Osteocyte (in vitro differentiated cells): ENCODE measurements around the gene DYDC1. TPM values are rescaled to one million over a fixed set of nuclear protein-coding genes. Genes with fewer than 3 reads are reported as not detected.
"Not testable (repeated sequence)": the region's sequence is repeated elsewhere in the genome, so short reads cannot be mapped to it uniquely, and the experiment has no call there.

Source experiments
- DNase-seq: peaks from one replicate; pipeline ENCODE4 v3.0.0; 2021; ENCODE audit warnings: mixed read lengths; ENCODE audit not compliant: unreplicated experiment; ENCODE audit errors: extremely low spot score
- H3K27ac Mint-ChIP-seq: one replicate; pipeline ENCODE4 v1.8.0; 2021; ENCODE audit warnings: mild to moderate bottlenecking, mixed read lengths; ENCODE audit not compliant: unreplicated experiment
- H3K27me3 Mint-ChIP-seq: one replicate; pipeline ENCODE4 v1.8.0; 2021; ENCODE audit warnings: mixed read lengths; ENCODE audit not compliant: unreplicated experiment
- H3K36me3 Mint-ChIP-seq: one replicate; pipeline ENCODE4 v1.8.0; 2021; ENCODE audit warnings: mixed read lengths; ENCODE audit not compliant: unreplicated experiment
- H3K4me1 Mint-ChIP-seq: one replicate; pipeline ENCODE4 v1.8.0; 2021; ENCODE audit warnings: mixed read lengths; ENCODE audit not compliant: unreplicated experiment
- H3K4me3 Mint-ChIP-seq: one replicate; pipeline ENCODE4 v1.8.0; 2021; ENCODE audit warnings: mild to moderate bottlenecking, moderate library complexity, mixed read lengths; ENCODE audit not compliant: unreplicated experiment
- H3K9me3 Mint-ChIP-seq: one replicate; pipeline ENCODE4 v1.8.0; 2021; ENCODE audit warnings: mixed read lengths; ENCODE audit not compliant: unreplicated experiment
- CTCF ChIP-seq: fragments of 200-600 bp; sonication (generic); IDR thresholded peaks from 2 replicates; pipeline ENCODE4 v1.5.0; 2021; ENCODE audit warnings: antibody characterized with exemption, mild to moderate bottlenecking, moderate library complexity
- total RNA-seq: library from RNA; stranded (reverse); gene quantifications from 2 replicates; pipeline ENCODE4 v1.2.1, GENCODE V29; 2021

The DYDC1 gene
- total RNA-seq, 1 donor from 2014 or later: not detected

DNA sequence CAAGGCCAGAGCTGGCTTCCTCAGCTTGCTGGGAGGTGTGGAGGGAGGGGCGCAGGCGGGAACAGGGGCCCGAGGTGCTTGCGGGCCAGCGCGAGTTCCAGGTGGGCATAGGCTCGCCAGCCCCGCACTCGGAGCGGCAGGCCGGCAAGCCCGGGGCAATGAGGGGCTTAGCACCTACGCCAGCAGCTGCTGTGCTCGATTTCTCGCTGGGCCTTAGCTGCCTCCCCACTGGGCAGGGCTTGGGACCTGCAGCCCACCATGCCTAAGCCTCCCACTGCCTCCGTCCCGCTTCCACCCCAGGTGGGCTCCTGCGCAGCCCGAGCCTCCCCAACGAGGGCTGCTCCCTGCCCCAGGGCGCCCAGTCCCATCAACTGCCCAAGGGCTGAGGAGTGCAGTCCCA lies 41.2 kb downstream of the DYDC1 start:
- Mint-ChIP-seq H3K9me3 (peaks cover 5% of the 10 kb centered on the region), H3K27me3 (peaks cover 9% of the 10 kb centered on the region), H3K4me3 (no peak overlapping the region), H3K36me3 (no peaks in the 10 kb centered on the region), H3K4me1 (no peaks in the 10 kb centered on the region), H3K27ac (no peak overlapping the region)
- no peak for TF ChIP-seq CTCF
- DNase-seq: no peak

- Mint-ChIP-seq H3K27ac (no peak overlapping the region), H3K36me3 (no peaks in the 10 kb centered on the region), H3K4me3 (no peak overlapping the region), H3K27me3 (peaks cover 2% of the 10 kb centered on the region), H3K4me1 (no peaks in the 10 kb centered on the region), H3K9me3 (peaks cover 5% of the 10 kb centered on the region)
- DNase-seq: no peak
- no peak for TF ChIP-seq CTCF
Measured at GRCh38 chr10:80313523-80313922, 43.0 kb downstream of the DYDC1 start.

DNA sequence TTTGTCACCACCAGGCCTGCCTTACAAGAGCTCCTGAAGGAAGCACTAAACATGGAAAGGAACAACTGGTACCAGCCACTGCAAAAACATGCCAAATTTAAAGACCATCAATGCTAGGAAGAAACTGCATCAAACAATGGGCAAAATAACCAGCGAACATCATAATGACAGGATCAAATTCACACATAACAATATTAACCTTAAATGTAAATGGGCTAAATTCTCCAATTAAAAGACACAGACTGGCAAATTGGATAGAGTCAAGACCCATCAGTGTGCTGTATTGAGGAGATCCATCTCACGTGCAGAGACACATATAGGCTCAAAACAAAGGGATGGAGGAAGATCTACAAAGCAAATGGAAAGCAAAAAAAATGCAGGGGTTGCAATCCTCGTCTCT lies 50.6 kb downstream of the DYDC1 start:
- not testable (repeated sequence) for H3K27ac Mint-ChIP-seq, H3K4me3 Mint-ChIP-seq, H3K36me3 Mint-ChIP-seq, DNase-seq, H3K4me1 Mint-ChIP-seq
- Mint-ChIP-seq H3K27me3 (peaks cover 18% of the 10 kb centered on the region), H3K9me3 (peaks cover 11% of the 10 kb centered on the region)

- no peaks in the 10 kb centered on the region for H3K4me1 Mint-ChIP-seq
- no peak overlapping the region for H3K4me3 Mint-ChIP-seq
- TF ChIP-seq CTCF: no peak
- DNase-seq: no peak
- peaks cover 5% of the 10 kb centered on the region for H3K9me3 Mint-ChIP-seq
- no peaks in the 10 kb centered on the region for H3K36me3 Mint-ChIP-seq
- H3K27ac Mint-ChIP-seq: no peak overlapping the region
- peaks cover 22% of the 10 kb centered on the region for H3K27me3 Mint-ChIP-seq
Measured at GRCh38 chr10:80296942-80297341, 59.6 kb downstream of the DYDC1 start.

- DNase-seq: peak; percentile 57
- H3K36me3 Mint-ChIP-seq: no peaks in the 10 kb centered on the region
- TF ChIP-seq CTCF: no peak
- peaks cover 34% of the 10 kb centered on the region for H3K27me3 Mint-ChIP-seq
- H3K9me3 Mint-ChIP-seq: peaks cover 5% of the 10 kb centered on the region
- H3K27ac Mint-ChIP-seq: no peak overlapping the region
- H3K4me3 Mint-ChIP-seq: no peak overlapping the region
- H3K4me1 Mint-ChIP-seq: no peaks in the 10 kb centered on the region
Measured at GRCh38 chr10:80292607-80293239, 63.8 kb downstream of the DYDC1 start.
